ENCODE measurements around the gene KCNIP4. TPM values are rescaled to one million over a fixed set of nuclear protein-coding genes. Genes with fewer than 3 reads are reported as not detected.

The KCNIP4 gene
- total and polyA plus RNA-seq, 9 of the 15 experiments (the other 6 are each of a cell fraction or from before 2014, with no cell fraction given), result 0.25 to 0.41 TPM; not detected in 7

GRCh38 chr4:21167711-21168110 lies 780.9 kb downstream of the KCNIP4 start (continued):
- TF ChIP-seq, protein P1, sequence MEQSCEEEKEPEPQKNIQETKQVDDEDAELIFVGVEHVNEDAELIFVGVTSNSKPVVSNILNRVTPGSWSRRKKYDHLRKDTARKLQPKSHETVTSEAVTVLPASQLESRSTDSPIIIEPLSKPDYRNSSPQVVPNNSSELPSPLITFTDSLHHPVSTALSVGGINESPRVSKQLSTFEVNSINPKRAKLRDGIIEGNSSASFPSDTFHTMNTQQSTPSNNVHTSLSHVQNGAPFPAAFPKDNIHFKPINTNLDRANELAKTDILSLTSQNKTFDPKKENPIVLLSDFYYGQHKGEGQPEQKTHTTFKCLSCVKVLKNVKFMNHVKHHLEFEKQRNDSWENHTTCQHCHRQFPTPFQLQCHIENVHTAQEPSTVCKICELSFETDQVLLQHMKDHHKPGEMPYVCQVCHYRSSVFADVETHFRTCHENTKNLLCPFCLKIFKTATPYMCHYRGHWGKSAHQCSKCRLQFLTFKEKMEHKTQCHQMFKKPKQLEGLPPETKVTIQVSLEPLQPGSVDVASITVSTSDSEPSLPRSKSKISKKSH (CRISPR knock-in tag; IDR thresholded peaks at IDR 0.05), result no peak
- TF ChIP-seq, protein P2, sequence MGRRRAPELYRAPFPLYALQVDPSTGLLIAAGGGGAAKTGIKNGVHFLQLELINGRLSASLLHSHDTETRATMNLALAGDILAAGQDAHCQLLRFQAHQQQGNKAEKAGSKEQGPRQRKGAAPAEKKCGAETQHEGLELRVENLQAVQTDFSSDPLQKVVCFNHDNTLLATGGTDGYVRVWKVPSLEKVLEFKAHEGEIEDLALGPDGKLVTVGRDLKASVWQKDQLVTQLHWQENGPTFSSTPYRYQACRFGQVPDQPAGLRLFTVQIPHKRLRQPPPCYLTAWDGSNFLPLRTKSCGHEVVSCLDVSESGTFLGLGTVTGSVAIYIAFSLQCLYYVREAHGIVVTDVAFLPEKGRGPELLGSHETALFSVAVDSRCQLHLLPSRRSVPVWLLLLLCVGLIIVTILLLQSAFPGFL (CRISPR knock-in tag; IDR thresholded peaks at IDR 0.05), result no peak
- TF ChIP-seq, protein P3, sequence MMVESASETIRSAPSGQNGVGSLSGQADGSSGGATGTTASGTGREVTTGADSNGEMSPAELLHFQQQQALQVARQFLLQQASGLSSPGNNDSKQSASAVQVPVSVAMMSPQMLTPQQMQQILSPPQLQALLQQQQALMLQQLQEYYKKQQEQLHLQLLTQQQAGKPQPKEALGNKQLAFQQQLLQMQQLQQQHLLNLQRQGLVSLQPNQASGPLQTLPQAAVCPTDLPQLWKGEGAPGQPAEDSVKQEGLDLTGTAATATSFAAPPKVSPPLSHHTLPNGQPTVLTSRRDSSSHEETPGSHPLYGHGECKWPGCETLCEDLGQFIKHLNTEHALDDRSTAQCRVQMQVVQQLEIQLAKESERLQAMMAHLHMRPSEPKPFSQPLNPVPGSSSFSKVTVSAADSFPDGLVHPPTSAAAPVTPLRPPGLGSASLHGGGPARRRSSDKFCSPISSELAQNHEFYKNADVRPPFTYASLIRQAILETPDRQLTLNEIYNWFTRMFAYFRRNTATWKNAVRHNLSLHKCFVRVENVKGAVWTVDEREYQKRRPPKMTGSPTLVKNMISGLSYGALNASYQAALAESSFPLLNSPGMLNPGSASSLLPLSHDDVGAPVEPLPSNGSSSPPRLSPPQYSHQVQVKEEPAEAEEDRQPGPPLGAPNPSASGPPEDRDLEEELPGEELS (CRISPR knock-in tag; IDR thresholded peaks at IDR 0.05; ENCODE audit: borderline replicate concordance), result no peak
- TF ChIP-seq WHSC1 (IDR thresholded peaks at IDR 0.05; ENCODE audit: low read length), result no peak
- no peak for TF ChIP-seq GTF2E2 (tag; IDR thresholded peaks at IDR 0.05)
- no peak for TF ChIP-seq RUNX1 (IDR thresholded peaks at IDR 0.05; ENCODE audit: low read depth)

DNA sequence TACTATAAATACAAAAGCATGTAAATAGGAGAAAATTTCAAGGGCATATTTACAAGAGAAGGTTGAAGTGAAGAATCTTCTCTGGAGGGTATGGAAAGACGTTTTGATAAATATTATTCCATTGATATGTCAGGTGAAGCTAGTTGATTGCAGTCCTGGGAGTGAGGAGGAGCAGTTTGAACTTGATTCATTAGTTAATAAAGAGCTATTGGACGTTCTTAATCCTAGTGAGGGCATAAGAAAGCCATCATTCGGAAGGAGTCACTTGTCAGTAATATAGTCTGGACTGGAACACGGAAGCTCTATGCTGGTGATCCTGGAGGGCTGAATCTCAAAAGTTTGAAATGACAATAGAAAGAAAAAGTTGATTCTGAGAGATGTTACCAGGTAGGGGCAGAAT lies 793.2 kb downstream of the KCNIP4 start:
- H4K20me1 ChIP-seq (replicated peaks; ENCODE audit: control insufficient read depth, insufficient read depth, low read length), result no peaks in the 10 kb centered on the region
- no peak overlapping the region for H2AFZ ChIP-seq (ENCODE audit: low read depth, low read length)
- no peaks in the 10 kb centered on the region for H3K79me2 ChIP-seq (ENCODE audit: control insufficient read depth, insufficient read depth, low read length)
- intact Hi-C loops (cut with micrococcal nuclease), result no loop called here
- no TSS peak for BruUV-seq (replicated peaks)
- H3K4me1 ChIP-seq (replicated peaks in 1 of 2; ENCODE audit: control insufficient read depth in 2 of 2, insufficient read depth in 2 of 2, low read length in 2 of 2), result no peaks in the 10 kb centered on the region
- no peak for ATAC-seq
- in situ Hi-C loops (cut with MboI), result no loop called here
- no peak for DNase-seq (ENCODE audit: extremely low read depth in 1 of 4, low spot score in 3 of 4)
- H3K4me2 ChIP-seq (ENCODE audit: insufficient read depth, low read length), result no peak overlapping the region
- no peak overlapping the region for H3K9ac ChIP-seq (ENCODE audit: insufficient read depth in 1 of 2, low read depth in 2 of 2, low read length in 2 of 2)
- no peak for FAIRE-seq
- POLR2A ChIA-PET, result no interaction called here
- no peak overlapping the region for H3K4me3 ChIP-seq
- no peak overlapping the region for H3K27ac ChIP-seq (ENCODE audit: extremely low read depth, low read depth, low read length)
- CTCF ChIA-PET (ENCODE audit: low intra/inter-chr PET ratio), result no interaction called here
- no peaks in the 10 kb centered on the region for H3K27me3 ChIP-seq (ENCODE audit: control insufficient read depth in 2 of 2, insufficient read depth in 2 of 2, low read length in 2 of 2)
- no peaks in the 10 kb centered on the region for H3K9me3 ChIP-seq (replicated peaks; ENCODE audit: control insufficient read depth, insufficient read depth, low read depth, low read length)
- H3K36me3 ChIP-seq (ENCODE audit: control insufficient read depth, insufficient read depth, low read length), result no peaks in the 10 kb centered on the region
- 0% methylated on average over 4 of the region's 4 CpGs for WGBS (ENCODE audit: insufficient coverage, low coverage, missing lambda C conversion rate)
- H3K9me1 ChIP-seq (ENCODE audit: control insufficient read depth, insufficient read depth, low read length), result no peaks in the 10 kb centered on the region
